Activated CD4-positive, CD25-positive, alpha-beta regulatory T cell treated with anti-CD3 and anti-CD28 coated beads, Interleukin-2, amount 50 U/mL, for 16 hours (primary cell): ENCODE data around the gene DGCR2.
"Not testable (repeated sequence)": the region's sequence is repeated elsewhere in the genome, so short reads cannot be mapped to it uniquely, and the experiment has no call there.

ENCODE experiments used
- DNase-seq: peaks from one replicate; pipeline ENCODE4 v3.0.0-alpha.2; 2020; ENCODE audit warnings: low read depth, low spot score

DGCR2 gene

DNA sequence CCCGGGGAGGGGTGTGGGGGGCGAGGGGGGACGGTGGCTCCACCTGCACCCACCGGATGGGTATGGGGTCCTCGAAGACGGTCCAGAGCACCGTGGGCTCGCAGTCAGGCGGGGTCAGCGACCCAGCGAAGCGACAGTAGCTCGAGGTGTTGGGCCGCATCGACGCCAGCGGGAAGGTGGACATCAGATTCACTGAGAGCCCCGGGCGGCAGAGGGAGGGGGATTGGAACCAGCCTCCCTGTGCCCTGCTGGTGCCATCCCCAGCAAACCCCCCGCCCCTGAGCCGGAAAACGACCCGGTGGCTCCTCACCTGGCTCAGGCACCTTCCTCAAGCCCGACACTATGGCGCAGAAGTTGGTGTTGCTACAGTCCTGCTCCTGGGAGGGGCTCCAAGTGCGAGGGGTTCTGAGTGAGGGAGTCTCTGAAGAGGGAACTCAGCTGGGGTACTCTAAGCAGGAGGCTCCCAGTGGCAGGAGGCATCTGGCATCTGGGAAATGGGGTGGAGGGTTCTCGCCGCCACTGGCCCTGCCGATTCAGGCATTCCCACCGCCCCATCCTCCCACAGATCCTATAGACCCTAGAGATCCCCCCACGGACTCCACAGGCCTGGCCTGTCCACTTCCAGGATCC, 89.9 kb downstream of the DGCR2 start:
- not testable (repeated sequence) for DNase-seq

DNA sequence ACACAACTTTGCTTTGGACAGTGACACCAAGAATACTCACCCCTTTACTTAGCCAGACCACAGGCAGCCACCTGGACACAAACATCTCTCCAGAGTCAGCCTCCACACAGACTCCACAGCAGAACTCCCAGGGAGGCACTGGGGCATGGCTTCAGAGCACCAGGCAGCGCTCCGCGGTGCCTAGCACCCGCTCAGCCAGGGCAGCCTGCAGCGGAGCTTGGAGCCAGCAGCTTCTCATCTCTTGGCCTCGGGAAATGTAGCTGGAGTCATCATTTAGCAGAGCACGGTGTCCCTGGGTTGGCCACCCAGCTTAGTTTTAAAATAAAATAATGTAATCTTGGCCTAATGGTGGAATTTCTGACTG, 91.3 kb downstream of the DGCR2 start:
- not testable (repeated sequence) for DNase-seq

GRCh38 chr22:19030226-19030888, 91.9 kb downstream of the DGCR2 start:
- DNase-seq, result not testable (repeated sequence)

DNA sequence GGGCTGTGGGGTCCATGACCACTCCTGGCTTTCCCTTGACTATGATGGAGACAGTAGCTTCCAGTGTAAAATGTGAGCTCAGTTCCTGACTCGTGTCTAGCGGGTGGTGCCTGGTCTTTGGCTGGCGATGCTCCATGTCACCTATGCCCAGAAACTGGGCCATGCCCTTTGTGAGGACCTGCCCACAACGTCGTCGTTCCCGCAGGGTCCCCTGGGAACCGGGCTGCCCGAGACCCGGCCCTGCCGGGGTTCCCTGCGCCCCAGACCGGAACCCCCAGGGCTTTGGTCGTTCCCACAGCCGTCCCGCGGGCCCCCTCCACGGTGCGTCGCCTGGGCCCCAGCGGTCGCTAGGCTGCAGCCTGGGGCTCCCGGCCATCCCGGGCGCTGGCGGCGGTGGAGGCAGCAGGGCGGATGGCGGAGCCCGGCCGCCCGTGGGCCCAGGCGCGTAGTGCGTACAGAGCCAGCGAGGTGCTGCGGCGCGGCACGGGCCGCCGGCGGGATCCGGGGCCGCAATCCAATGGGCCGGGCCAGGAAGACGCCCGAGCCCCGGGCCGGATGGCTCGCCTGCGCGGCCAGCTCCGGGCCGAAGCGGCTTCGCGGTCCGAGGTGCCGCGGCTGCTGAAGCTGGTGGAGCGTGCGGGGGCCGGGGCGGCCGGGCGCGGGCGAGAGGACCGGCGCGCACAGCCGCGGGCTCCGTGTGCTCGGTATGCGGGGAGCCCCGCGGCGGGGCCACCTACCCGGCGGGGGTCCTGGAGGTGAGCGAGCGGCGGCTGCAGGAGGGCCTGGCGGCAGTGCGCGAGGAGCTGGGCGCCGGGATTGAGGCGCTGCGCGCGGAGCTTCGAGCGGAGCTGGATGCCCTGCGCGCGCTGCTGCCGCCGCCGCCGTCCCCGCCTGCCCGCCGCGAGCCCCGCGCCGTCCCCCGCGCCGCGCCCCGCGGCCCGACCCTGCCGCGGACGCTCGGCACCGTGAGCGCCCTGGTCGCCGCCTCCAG, 92.8 kb downstream of the DGCR2 start:
- DNase-seq, result not testable (repeated sequence)

- DNase-seq, result not testable (repeated sequence)
These were observed 94.2 kb downstream of the DGCR2 start for GRCh38 chr22:19028060-19028455.

- not testable (repeated sequence) for DNase-seq
These were observed 94.7 kb downstream of the DGCR2 start for GRCh38 chr22:19027371-19028059.

DNA sequence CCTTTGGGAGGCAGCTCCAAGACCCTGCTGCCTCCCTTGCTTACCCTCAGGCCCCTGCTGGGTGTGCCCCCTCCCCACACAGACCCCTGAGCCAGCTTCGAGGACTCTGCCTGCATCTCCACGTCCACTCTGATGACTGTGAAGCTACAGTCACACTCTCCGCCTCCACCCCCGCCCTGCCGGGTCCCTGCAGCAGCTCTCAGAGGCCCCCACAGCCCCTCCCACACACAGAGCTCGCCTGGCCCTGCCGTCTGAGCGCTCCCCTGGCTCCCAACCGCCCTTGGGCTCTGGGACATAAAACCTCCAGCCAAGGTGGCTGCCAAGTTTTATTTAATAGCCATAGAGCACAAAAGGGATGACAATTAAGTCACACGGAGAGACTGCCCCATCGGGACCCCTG, 96.1 kb downstream of the DGCR2 start:
- not testable (repeated sequence) for DNase-seq

DNA sequence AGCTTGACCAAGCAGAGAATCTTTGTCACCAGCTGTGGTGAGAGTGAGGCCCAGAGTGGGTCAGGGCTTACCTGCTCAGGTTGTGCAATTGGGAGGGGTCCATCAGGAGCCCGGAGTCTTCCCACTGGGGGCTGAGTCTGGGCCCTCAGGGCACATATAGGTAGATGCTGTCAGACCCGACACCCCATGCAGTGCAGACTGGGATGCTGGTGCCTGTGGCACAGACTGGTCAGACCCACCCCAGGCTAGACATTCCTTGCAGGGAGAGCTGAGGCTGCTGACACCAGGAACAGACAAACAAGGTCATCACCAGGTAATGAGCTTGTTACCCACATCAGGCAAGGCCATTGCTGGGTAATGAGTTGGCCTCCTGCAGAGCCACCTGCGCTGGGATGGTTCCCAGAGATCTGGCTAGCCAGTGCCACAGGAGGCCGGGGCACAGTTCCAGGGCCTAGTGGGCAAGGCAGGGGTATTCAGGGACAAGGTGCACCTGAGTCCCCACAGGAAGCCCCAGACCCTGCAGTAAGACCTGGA, 97.2 kb downstream of the DGCR2 start:
- not testable (repeated sequence) for DNase-seq

DNA sequence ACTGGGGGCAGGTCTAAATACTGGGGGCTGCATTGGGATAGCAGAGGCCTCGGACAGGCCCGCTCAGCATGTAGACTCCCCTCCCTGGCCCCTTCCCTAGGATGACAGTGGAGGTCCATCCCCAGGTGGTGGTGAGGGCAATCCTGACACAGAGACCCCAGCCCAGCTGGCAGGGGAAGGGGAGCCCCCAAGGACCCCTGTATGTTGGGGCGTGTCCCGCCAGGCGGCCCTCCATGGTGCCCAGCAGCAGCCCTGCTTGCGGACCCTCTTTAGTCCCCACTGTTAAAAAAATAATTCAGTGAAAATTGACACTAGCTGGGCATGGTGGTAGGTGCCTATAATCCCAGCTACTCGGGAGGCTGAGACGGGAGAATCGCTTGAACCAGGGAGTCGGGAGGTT, 98.3 kb downstream of the DGCR2 start:
- not testable (repeated sequence) for DNase-seq

GRCh38 chr22:19022755-19023154, 99.5 kb downstream of the DGCR2 start:
- no peak for DNase-seq

DNA sequence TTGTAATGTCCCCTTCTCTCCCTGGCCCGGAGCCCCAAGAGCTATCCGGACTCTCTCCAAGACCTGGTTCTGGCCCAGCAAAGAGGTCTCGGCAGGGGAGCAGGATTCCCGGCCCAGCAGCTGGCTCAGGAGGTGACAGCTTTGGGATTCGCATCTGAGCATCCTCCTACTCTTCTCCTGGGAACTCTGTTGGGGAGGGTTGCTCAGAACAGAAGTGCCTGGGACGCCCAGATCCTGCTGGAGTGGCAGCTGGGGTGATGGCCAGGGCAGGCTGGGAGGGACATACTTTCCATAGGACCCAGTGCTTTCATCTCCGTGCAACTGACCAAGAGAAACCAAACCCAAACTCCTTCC, 102.6 kb downstream of the DGCR2 start:
- DNase-seq, result no peak

GRCh38 chr22:19019029-19019678, 103.1 kb downstream of the DGCR2 start:
- DNase-seq, result no peak

GRCh38 chr22:19018256-19018655, 104.0 kb downstream of the DGCR2 start:
- DNase-seq, result no peak

GRCh38 chr22:19016081-19016766, 106.0 kb downstream of the DGCR2 start:
- DNase-seq, result no peak

DNA sequence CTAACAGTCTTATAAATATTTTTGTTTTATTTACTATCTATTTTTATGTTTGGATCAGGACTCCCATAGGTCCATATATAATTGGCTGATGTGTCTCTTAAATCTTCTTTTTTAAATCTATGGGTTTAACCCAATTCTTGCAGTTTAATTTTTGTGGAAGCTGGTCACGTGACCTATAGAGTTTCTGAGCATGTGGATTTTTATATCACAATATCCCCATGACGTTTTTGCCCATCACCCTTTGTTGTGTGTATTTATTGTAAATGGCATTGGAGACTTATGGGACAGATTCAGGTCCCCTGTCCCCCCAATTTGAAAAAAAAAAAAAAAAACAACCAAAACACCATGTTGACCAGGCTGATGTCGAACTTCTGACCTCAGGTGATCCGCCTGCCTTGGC, 107.3 kb downstream of the DGCR2 start:
- no peak for DNase-seq

DNA sequence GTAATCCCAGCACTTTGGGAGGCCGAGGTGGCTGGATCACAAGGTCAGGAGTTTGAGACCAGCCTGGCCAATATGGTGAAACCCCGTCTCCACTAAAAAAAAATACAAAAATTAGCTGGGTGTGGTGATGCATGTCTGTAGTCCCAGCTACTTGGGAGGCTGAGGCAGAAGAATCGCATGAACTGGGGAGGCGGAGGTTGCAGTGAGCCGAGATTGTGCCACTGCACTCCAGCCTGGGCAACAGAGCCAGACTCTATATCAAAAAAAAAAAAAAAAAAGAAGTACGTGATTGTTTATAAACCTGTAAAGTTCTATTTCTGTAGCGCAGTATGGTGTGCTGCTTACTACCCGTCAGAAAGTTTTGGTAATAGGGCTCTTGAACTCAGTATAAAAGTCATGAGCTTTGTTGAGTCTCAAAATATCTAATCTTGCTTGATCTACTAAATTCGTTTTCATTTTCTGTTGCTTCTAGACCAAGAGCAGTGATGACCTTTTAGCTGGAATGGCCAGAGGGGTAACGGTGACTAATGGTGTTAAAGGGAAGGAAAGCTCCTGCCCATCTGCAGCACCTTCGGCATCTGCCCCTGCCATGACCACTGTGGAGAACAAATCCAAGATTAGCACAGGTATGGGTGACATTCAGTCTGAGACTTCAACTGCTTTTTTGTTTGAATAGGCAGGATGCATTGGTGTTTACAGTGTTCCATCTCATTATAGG, 108.2 kb downstream of the DGCR2 start:
- not testable (repeated sequence) for DNase-seq

DNA sequence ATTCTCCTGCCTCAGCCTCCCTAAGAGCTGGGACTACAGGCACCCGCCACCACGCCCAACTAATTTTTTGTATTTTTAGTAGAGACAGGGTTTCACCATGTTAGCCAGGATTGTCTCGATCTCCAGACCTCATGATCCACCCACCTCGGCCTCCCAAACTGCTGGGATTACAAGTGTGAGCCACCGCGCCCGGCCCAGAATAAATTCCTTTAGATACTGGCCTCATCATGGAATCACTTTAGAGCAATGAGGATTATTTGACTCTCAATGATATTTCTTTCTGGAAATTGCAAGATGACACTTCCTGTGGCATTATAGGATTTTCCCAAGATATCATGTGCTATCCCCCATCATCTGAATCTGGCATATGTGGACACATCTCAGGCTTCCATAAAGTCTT, 108.8 kb downstream of the DGCR2 start:
- DNase-seq, result not testable (repeated sequence)

DNA sequence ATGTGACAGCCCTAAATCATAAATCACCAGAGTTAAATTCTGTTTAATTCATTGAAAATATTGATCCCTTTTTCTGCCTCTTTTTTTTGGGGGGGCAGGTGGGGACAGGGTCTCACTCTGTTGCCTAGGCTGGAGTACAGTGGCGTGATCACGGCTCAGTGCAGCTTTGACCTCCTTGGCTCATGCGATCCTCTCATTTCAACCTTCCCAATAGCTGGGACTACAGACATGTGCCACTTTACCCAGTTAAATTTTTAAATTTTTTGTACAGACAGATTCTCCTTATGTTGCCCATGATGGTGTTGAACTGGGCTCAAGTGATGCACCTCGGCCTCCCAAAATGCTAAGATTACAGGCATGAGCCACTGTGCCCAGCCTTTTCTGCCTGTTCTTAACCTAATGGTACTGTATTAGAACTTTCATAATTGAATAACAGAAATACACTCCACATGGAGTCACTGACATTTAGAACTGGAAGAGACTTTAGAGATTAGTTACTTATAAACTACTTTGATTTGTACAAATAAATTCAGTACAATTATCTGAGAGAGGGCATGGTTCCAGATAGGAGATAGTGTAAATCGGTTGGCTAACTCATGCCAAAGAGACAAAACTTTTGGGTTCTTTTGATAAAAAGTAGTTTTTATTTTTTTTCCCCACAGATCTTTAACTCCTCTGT, 109.8 kb downstream of the DGCR2 start:
- DNase-seq, result no peak

GRCh38 chr22:19011611-19012010, 110.6 kb downstream of the DGCR2 start:
- not testable (repeated sequence) for DNase-seq
